Common myeloid progenitor, CD34-positive (primary cell): ENCODE measurements around the gene TXK. TPM values are rescaled to one million over a fixed set of nuclear protein-coding genes. Genes with fewer than 3 reads are reported as not detected.

ENCODE experiments used
- CTCF ChIA-PET: fragments of 350-600 bp; sonication (Branson Sonifier 250); formaldehyde crosslinking; loops from one replicate; lab custom pipeline; 2021; ENCODE audit warnings: antibody characterized with exemption; lab: Charles Lee
- POLR2A ChIA-PET: fragments of 350-600 bp; sonication (Branson Sonifier 250); formaldehyde crosslinking; loops from one replicate; lab custom pipeline; 2021; ENCODE audit warnings: antibody characterized with exemption; lab: Charles Lee
- DNase-seq, 3 donors: peaks; one replicate each; pipeline versions ENCODE4 v3.0.0 to v3.0.0-alpha.2; 2013
- H3K27ac ChIP-seq, 2 experiments: 1 replicate in 1 of 2; 2 replicates in 1 of 2; pipeline ENCODE4 v1.7.0; 2013; ENCODE audit warnings: inconsistent platforms in 2 of 2, low read length in 2 of 2, mild to moderate bottlenecking in 2 of 2, low read depth in 1 of 2, moderate library complexity in 1 of 2; ENCODE audit not compliant: severe bottlenecking in 2 of 2, insufficient read depth in 1 of 2, poor library complexity in 1 of 2
- H3K27me3 ChIP-seq, 5 experiments: replicated peaks in 2 of 5; 1 replicate in 3 of 5; 2 replicates in 2 of 5; pipeline versions ENCODE4 v1.6.1 to v1.7.0; 2013; ENCODE audit warnings: low read length in 4 of 5, mild to moderate bottlenecking in 2 of 5, moderate library complexity in 2 of 5, inconsistent platforms in 1 of 5; ENCODE audit not compliant: insufficient read depth in 5 of 5, control insufficient read depth in 4 of 5
- H3K36me3 ChIP-seq, 4 experiments: 1 replicate in 2 of 4; 2 replicates in 2 of 4; pipeline versions ENCODE4 v1.6.1 to v1.7.0; 2013; ENCODE audit warnings: low read length in 3 of 4, control low read depth in 1 of 4, mild to moderate bottlenecking in 1 of 4; ENCODE audit not compliant: control insufficient read depth in 4 of 4, insufficient read depth in 4 of 4
- H3K4me1 ChIP-seq, 4 experiments: 1 replicate in 3 of 4; 2 replicates in 1 of 4; pipeline versions ENCODE4 v1.6.1 to v1.7.1; 2013; ENCODE audit warnings: low read length in 3 of 4, mild to moderate bottlenecking in 3 of 4, control low read depth in 1 of 4, inconsistent platforms in 1 of 4, moderate library complexity in 1 of 4; ENCODE audit not compliant: control insufficient read depth in 4 of 4, insufficient read depth in 4 of 4; ENCODE audit errors: control extremely low read depth in 1 of 4
- H3K4me3 ChIP-seq, 7 experiments: 1 replicate in 4 of 7; 2 replicates in 3 of 7; pipeline versions ENCODE4 v1.5.1 to v1.7.0; 2013; ENCODE audit warnings: mild to moderate bottlenecking in 7 of 7, low read length in 6 of 7, moderate library complexity in 6 of 7, inconsistent platforms in 2 of 7, low read depth in 2 of 7, control low read depth in 1 of 7; ENCODE audit not compliant: insufficient read depth in 4 of 7, control insufficient read depth in 1 of 7; ENCODE audit errors: extremely low read depth in 1 of 7
- H3K9me3 ChIP-seq, 5 experiments: 1 replicate in 4 of 5; 2 replicates in 1 of 5; pipeline versions ENCODE4 v1.6.1 to v1.7.1; 2013; ENCODE audit warnings: low read length in 4 of 5, mild to moderate bottlenecking in 2 of 5, inconsistent platforms in 1 of 5, low read depth in 1 of 5, moderate library complexity in 1 of 5; ENCODE audit not compliant: control insufficient read depth in 4 of 5, insufficient read depth in 2 of 5; ENCODE audit errors: control extremely low read depth in 1 of 5
- WGBS: methylation state at CpG from one replicate; pipeline ENCODE4 v1.1.5; 2013; ENCODE audit not compliant: insufficient coverage; 5-methylcytosine and 5-hydroxymethylcytosine counted together
- polyA plus RNA-seq: library from polyadenylated mRNA; unstranded; fragments of 120-200 nt; gene quantifications from one replicate; pipeline ENCODE4 v1.2.1, GENCODE V29; 2013

The TXK gene
- 13.7 TPM for polyA plus RNA-seq

GRCh38 chr4:48134081-48134480 is at the start of gene TXK:
Gene TXK (minus strand): TSS chr4:48134250. CDS start chr4:48134170, 80 bp downstream.
- POLR2A ChIA-PET, result no interaction called here

GRCh38 chr4:48180234-48180633 is 46.2 kb upstream of the TXK start:
- Histone ChIP-seq H3K27me3 (no peaks in the 10 kb centered on the region), H3K9me3 (peaks cover 0 to 9% (median 2%) of the 10 kb centered on the region in 5 experiments), H3K36me3 (peaks cover 2 to 24% (median 11%) of the 10 kb centered on the region in 4 experiments), H3K4me3 (peak overlapping the region in 1 of 7 experiments; percentile 6), H3K27ac (no peak overlapping the region), H3K4me1 (peaks cover 0 to 16% (median 14%) of the 10 kb centered on the region in 4 experiments)
- POLR2A ChIA-PET, result no interaction called here
- peak in 2 of 3 donors; percentile 71 for DNase-seq
- CTCF ChIA-PET, result interaction anchor here (0.9 to 1.6 kb wide), 3 partner anchors 10 to 70 kb away, joined by 3 to 5 read pairs (median 3); no protein-coding TSS in a partner anchor

More at GRCh38 chr4:48134081-48134480, at the start of gene TXK:
- CTCF ChIA-PET, result no interaction called here
- peaks cover 0 to 17% (median 11%) of the 10 kb centered on the region in 4 experiments for H3K4me1 ChIP-seq
- H3K9me3 ChIP-seq, result no peaks in the 10 kb centered on the region
- DNase-seq, result no peak
- H3K27ac ChIP-seq, result peak within 1 kb of the TSS in 1 of 2 experiments; percentile 4
- 80% methylated on average over 3 of the region's 5 CpGs for WGBS
- H3K27me3 ChIP-seq, result no peaks in the 10 kb centered on the region
- H3K4me3 ChIP-seq, result no peak within 1 kb of the TSS
- peaks cover 18 to 59% (median 53%) of the 10 kb centered on the region in 4 experiments for H3K36me3 ChIP-seq

- CTCF ChIA-PET, result interaction anchor here (1.1 to 1.2 kb wide), 2 partner anchors 20 to 96 kb away, joined by 3 read pairs; no protein-coding TSS in a partner anchor
- no peak for DNase-seq
- POLR2A ChIA-PET, result no interaction called here
- Histone ChIP-seq H3K4me3 (no peak overlapping the region), H3K4me1 (peaks cover 0 to 23% (median 20%) of the 10 kb centered on the region in 4 experiments), H3K36me3 (peaks cover 2 to 32% (median 15%) of the 10 kb centered on the region in 4 experiments), H3K27me3 (no peaks in the 10 kb centered on the region), H3K9me3 (peaks cover 0 to 9% (median 2%) of the 10 kb centered on the region in 5 experiments), H3K27ac (no peak overlapping the region)
- WGBS, result 71% methylated on average over 3 of the region's 4 CpGs
Measured at GRCh38 chr4:48178931-48179330, 44.9 kb upstream of the TXK start.

- Histone ChIP-seq H3K4me3 (no peak overlapping the region), H3K27me3 (no peaks in the 10 kb centered on the region), H3K27ac (peak overlapping the region in 1 of 2 experiments; percentile 23), H3K9me3 (peaks cover 0 to 9% (median 2%) of the 10 kb centered on the region in 5 experiments), H3K4me1 (peaks cover 0 to 35% (median 27%) of the 10 kb centered on the region in 4 experiments), H3K36me3 (peaks cover 0 to 40% (median 14%) of the 10 kb centered on the region in 4 experiments)
- no peak for DNase-seq
- ChIA-PET CTCF (interaction anchor here (0.9 to 1.3 kb wide), 2 partner anchors 12 to 99 kb away, joined by 3 read pairs; no protein-coding TSS in a partner anchor), POLR2A (no interaction called here)
Measured at GRCh38 chr4:48175806-48176205, 41.8 kb upstream of the TXK start.

- Histone ChIP-seq H3K4me3 (no peak overlapping the region), H3K9me3 (peaks cover 0 to 9% (median 2%) of the 10 kb centered on the region in 5 experiments), H3K27ac (peak overlapping the region in 1 of 2 experiments; percentile 23), H3K27me3 (no peaks in the 10 kb centered on the region), H3K36me3 (peaks cover 0 to 44% (median 16%) of the 10 kb centered on the region in 4 experiments), H3K4me1 (peaks cover 0 to 31% (median 22%) of the 10 kb centered on the region in 4 experiments)
- POLR2A ChIA-PET, result no interaction called here
- 38% methylated on average over 1 of the region's 7 CpGs for WGBS
- DNase-seq, result no peak
- CTCF ChIA-PET, result interaction anchor here (1.3 to 2.7 kb wide), 4 partner anchors 11 to 100 kb away, joined by 3 to 16 read pairs (median 8); no protein-coding TSS in a partner anchor
Measured at GRCh38 chr4:48175328-48175727, 41.3 kb upstream of the TXK start.

- Histone ChIP-seq H3K27me3 (no peaks in the 10 kb centered on the region), H3K9me3 (peaks cover 0 to 7% (median 4%) of the 10 kb centered on the region in 5 experiments), H3K27ac (peak overlapping the region; percentile 59 to 73), H3K36me3 (peaks cover 7 to 58% (median 28%) of the 10 kb centered on the region in 4 experiments), H3K4me3 (peak overlapping the region in 1 of 7 experiments; percentile 38), H3K4me1 (peaks cover 0 to 31% (median 20%) of the 10 kb centered on the region in 4 experiments)
- 56% methylated on average over 2 of the region's 6 CpGs for WGBS
- CTCF ChIA-PET, result interaction anchor here (0.9 to 2.7 kb wide), 9 partner anchors 9 to 102 kb away, joined by 3 to 16 read pairs (median 4); no protein-coding TSS in a partner anchor
- peak; percentile 75 to 86 (median 77) for DNase-seq
- POLR2A ChIA-PET, result no interaction called here
Measured at GRCh38 chr4:48173056-48173991, 39.3 kb upstream of the TXK start.
